NCI-H510A (cell line): ENCODE data around the gene PLEKHG4B.
"Not testable (repeated sequence)": the region's sequence is repeated elsewhere in the genome, so short reads cannot be mapped to it uniquely, and the experiment has no call there.

ENCODE experiments used
- DNase-seq: peaks from one replicate; lab custom pipeline; 2025; lab: John Stamatoyannopoulos, UW

Gene PLEKHG4B

GRCh38 chr5:95241-95980, 3.4 kb downstream of the PLEKHG4B start:
- DNase-seq, result no peak

- no peak for DNase-seq
These were observed 5.2 kb downstream of the PLEKHG4B start for GRCh38 chr5:96976-97660.

- no peak for DNase-seq
These were observed 7.8 kb downstream of the PLEKHG4B start for GRCh38 chr5:99815-100214.

GRCh38 chr5:102411-103043, 10.6 kb downstream of the PLEKHG4B start:
- DNase-seq, result no peak

GRCh38 chr5:104106-104505, 12.1 kb downstream of the PLEKHG4B start:
- DNase-seq, result not testable (repeated sequence)

GRCh38 chr5:104778-105296, 12.9 kb downstream of the PLEKHG4B start:
- no peak for DNase-seq

- no peak for DNase-seq
These were observed 13.6 kb downstream of the PLEKHG4B start for GRCh38 chr5:105504-106070.

- no peak for DNase-seq
These were observed 14.6 kb downstream of the PLEKHG4B start for GRCh38 chr5:106587-106986.

- no peak for DNase-seq
These were observed 15.6 kb downstream of the PLEKHG4B start for GRCh38 chr5:107526-107925.

- DNase-seq, result no peak
These were observed 17.9 kb downstream of the PLEKHG4B start for GRCh38 chr5:109826-110225.

GRCh38 chr5:110270-110888, 18.4 kb downstream of the PLEKHG4B start:
- DNase-seq, result no peak

- no peak for DNase-seq
These were observed 19.2 kb downstream of the PLEKHG4B start for GRCh38 chr5:111171-111570.

GRCh38 chr5:119486-120097, 27.6 kb downstream of the PLEKHG4B start:
- no peak for DNase-seq

GRCh38 chr5:121432-121831, 29.5 kb downstream of the PLEKHG4B start:
- DNase-seq, result no peak

- DNase-seq, result no peak
These were observed 33.8 kb downstream of the PLEKHG4B start for GRCh38 chr5:125815-126214.

GRCh38 chr5:126806-127205, 34.8 kb downstream of the PLEKHG4B start:
- DNase-seq, result no peak

- no peak for DNase-seq
These were observed 35.9 kb downstream of the PLEKHG4B start for GRCh38 chr5:127886-128285.

- no peak for DNase-seq
These were observed 36.5 kb downstream of the PLEKHG4B start for GRCh38 chr5:128446-128845.

GRCh38 chr5:129148-129547, 37.2 kb downstream of the PLEKHG4B start:
- DNase-seq, result no peak

- DNase-seq, result no peak
These were observed 37.9 kb downstream of the PLEKHG4B start for GRCh38 chr5:129820-130219.

- DNase-seq, result no peak
These were observed 38.7 kb downstream of the PLEKHG4B start for GRCh38 chr5:130601-131131.
